Tibial nerve (tissue), 4 donors: ENCODE results near the gene COA6. TPM values are rescaled to one million over a fixed set of nuclear protein-coding genes. Genes with fewer than 3 reads are reported as not detected.

Source experiments
- DNase-seq, 2 donors: peaks; one replicate each; pipeline ENCODE4 v3.0.0-alpha.2; 2019; ENCODE audit warnings: low spot score in 2 of 2
- H3K27ac ChIP-seq, 4 donors: fragments of 200-600 bp; sonication (generic) in 3 of 4; one replicate each; pipeline ENCODE4 v1.5.1; 2017 to 2019; ENCODE audit warnings: mild to moderate bottlenecking in 1 of 4
- H3K27me3 ChIP-seq, 2 donors: fragments of 200-600 bp; sonication (generic) in 1 of 2; one replicate each; pipeline versions ENCODE4 v1.5.1 to v1.6.0; 2017 to 2019
- H3K36me3 ChIP-seq, 3 donors: fragments of 200-600 bp; sonication (generic); one replicate each; pipeline ENCODE4 v1.5.1; 2018 to 2019
- H3K4me1 ChIP-seq, 4 donors: fragments of 200-600 bp; sonication (generic) in 3 of 4; one replicate each; pipeline ENCODE4 v1.5.1; 2017 to 2019
- H3K4me3 ChIP-seq, 4 donors: fragments of 200-600 bp; sonication (generic) in 3 of 4; one replicate each; pipeline ENCODE4 v1.5.1; 2017 to 2019; ENCODE audit warnings: mild to moderate bottlenecking in 1 of 4, moderate library complexity in 1 of 4
- H3K9me3 ChIP-seq, 4 donors: fragments of 200-600 bp; sonication (generic) in 3 of 4; one replicate each; pipeline ENCODE4 v1.5.1; 2017 to 2019
- CTCF ChIP-seq, 5 experiments: fragments of 200-600 bp in 3 of 5; fragments of 450-650 bp in 2 of 5; sonication (generic) in 3 of 5; IDR thresholded peaks; one replicate each; pipeline ENCODE4 v1.5.1; 2016 to 2019; ENCODE audit warnings: antibody characterized with exemption in 5 of 5, mild to moderate bottlenecking in 3 of 5, moderate library complexity in 2 of 5
- EP300 ChIP-seq, 2 donors: sonication (generic); formaldehyde crosslinking; IDR thresholded peaks; one replicate each; pipeline ENCODE4 v1.6.1; 2017; ENCODE audit warnings: antibody characterized with exemption in 2 of 2, mild to moderate bottlenecking in 1 of 2
- POLR2A ChIP-seq, 2 donors: fragments of 450-650 bp; IDR thresholded peaks; one replicate each; pipeline ENCODE4 v1.6.1; 2017; ENCODE audit warnings: antibody characterized with exemption in 2 of 2, mild to moderate bottlenecking in 2 of 2, moderate library complexity in 2 of 2
- WGBS, 2 donors: methylation state at CpG; one replicate each; pipeline ENCODE4 v1.1.5; 2018; 5-methylcytosine and 5-hydroxymethylcytosine counted together
- total RNA-seq, 4 donors: library from RNA; depleted of rRNA; stranded (reverse); fragments of >200 nt; gene quantifications; one replicate each; pipeline ENCODE4 v1.1.0, GENCODE V29; 2016

Gene COA6
- total RNA-seq, 4 donors from 2014 or later = 11.1 to 25.6 (median 18.6) TPM

GRCh38 chr1:234406871-234407270 lies 33.6 kb downstream of the COA6 start:
- Histone ChIP-seq H3K9me3 (no peaks in the 10 kb centered on the region), H3K4me3 (no peak overlapping the region), H3K27ac (no peak overlapping the region), H3K4me1 (no peaks in the 10 kb centered on the region), H3K36me3 (peaks cover 0 to 47% (median 0%) of the 10 kb centered on the region in 3 donors), H3K27me3 (no peaks in the 10 kb centered on the region)
- no peak for DNase-seq
- TF ChIP-seq CTCF (IDR thresholded peaks at IDR 0.05) = no peak
- no peak for TF ChIP-seq POLR2A (IDR thresholded peaks at IDR 0.05)
- TF ChIP-seq EP300 (IDR thresholded peaks at IDR 0.05) = no peak
- 82% methylated on average over 4 of the region's 4 CpGs for WGBS, 2 donors

- H3K36me3 ChIP-seq = peaks cover 0 to 55% (median 0%) of the 10 kb centered on the region in 3 donors
- H3K27me3 ChIP-seq = no peaks in the 10 kb centered on the region
- WGBS, 2 donors = 95% methylated on average over 9 of the region's 9 CpGs
- TF ChIP-seq POLR2A (IDR thresholded peaks at IDR 0.05) (no peak), CTCF (IDR thresholded peaks at IDR 0.05) (no peak), EP300 (IDR thresholded peaks at IDR 0.05) (no peak)
- no peak for DNase-seq
- H3K4me1 ChIP-seq = no peaks in the 10 kb centered on the region
- H3K4me3 ChIP-seq = no peak overlapping the region
- no peak overlapping the region for H3K27ac ChIP-seq
- no peaks in the 10 kb centered on the region for H3K9me3 ChIP-seq
Measured at GRCh38 chr1:234408757-234409156, 35.5 kb downstream of the COA6 start.

GRCh38 chr1:234409328-234409727 lies 36.1 kb downstream of the COA6 start:
- Histone ChIP-seq H3K27me3 (no peaks in the 10 kb centered on the region), H3K36me3 (peaks cover 0 to 58% (median 0%) of the 10 kb centered on the region in 3 donors), H3K27ac (no peak overlapping the region), H3K4me1 (no peaks in the 10 kb centered on the region), H3K4me3 (no peak overlapping the region), H3K9me3 (no peaks in the 10 kb centered on the region)
- 53% methylated on average over 5 of the region's 5 CpGs for WGBS, 2 donors
- TF ChIP-seq CTCF (IDR thresholded peaks at IDR 0.05) = no peak
- TF ChIP-seq POLR2A (IDR thresholded peaks at IDR 0.05) = no peak
- TF ChIP-seq EP300 (IDR thresholded peaks at IDR 0.05) = no peak
- no peak for DNase-seq

- 91 to 93% methylated on average over 11 of the region's 11 CpGs for WGBS, 2 donors
- Histone ChIP-seq H3K4me1 (no peaks in the 10 kb centered on the region), H3K27me3 (no peaks in the 10 kb centered on the region), H3K9me3 (no peaks in the 10 kb centered on the region), H3K36me3 (peaks cover 0 to 67% (median 0%) of the 10 kb centered on the region in 3 donors), H3K27ac (no peak overlapping the region), H3K4me3 (no peak overlapping the region)
- TF ChIP-seq POLR2A (IDR thresholded peaks at IDR 0.05) (no peak), EP300 (IDR thresholded peaks at IDR 0.05) (no peak), CTCF (IDR thresholded peaks at IDR 0.05) (no peak)
- no peak for DNase-seq
Measured at GRCh38 chr1:234412830-234413229, 39.6 kb downstream of the COA6 start.

GRCh38 chr1:234413485-234413884 lies 40.2 kb downstream of the COA6 start:
- WGBS, 2 donors = 93% methylated on average over 9 of the region's 9 CpGs
- peaks cover 0 to 71% (median 0%) of the 10 kb centered on the region in 3 donors for H3K36me3 ChIP-seq
- DNase-seq = no peak

GRCh38 chr1:234413990-234414389 lies 40.7 kb downstream of the COA6 start:
- H3K9me3 ChIP-seq = no peaks in the 10 kb centered on the region
- no peaks in the 10 kb centered on the region for H3K4me1 ChIP-seq
- no peak for DNase-seq
- H3K27ac ChIP-seq = no peak overlapping the region
- 46 to 58% methylated on average over 4 of the region's 4 CpGs for WGBS, 2 donors
- TF ChIP-seq POLR2A (IDR thresholded peaks at IDR 0.05) = no peak
- no peak for TF ChIP-seq EP300 (IDR thresholded peaks at IDR 0.05)
- TF ChIP-seq CTCF (IDR thresholded peaks at IDR 0.05) = no peak
- no peak overlapping the region for H3K4me3 ChIP-seq
- peaks cover 0 to 76% (median 0%) of the 10 kb centered on the region in 3 donors for H3K36me3 ChIP-seq
- no peaks in the 10 kb centered on the region for H3K27me3 ChIP-seq

More at GRCh38 chr1:234413485-234413884, 40.2 kb downstream of the COA6 start:
- Histone ChIP-seq H3K27me3 (no peaks in the 10 kb centered on the region), H3K4me1 (no peaks in the 10 kb centered on the region), H3K27ac (no peak overlapping the region), H3K4me3 (no peak overlapping the region), H3K9me3 (no peaks in the 10 kb centered on the region)
- no peak for TF ChIP-seq POLR2A (IDR thresholded peaks at IDR 0.05)
